ENCODE measurements around the gene EIF4E2.

The EIF4E2 gene

DNA sequence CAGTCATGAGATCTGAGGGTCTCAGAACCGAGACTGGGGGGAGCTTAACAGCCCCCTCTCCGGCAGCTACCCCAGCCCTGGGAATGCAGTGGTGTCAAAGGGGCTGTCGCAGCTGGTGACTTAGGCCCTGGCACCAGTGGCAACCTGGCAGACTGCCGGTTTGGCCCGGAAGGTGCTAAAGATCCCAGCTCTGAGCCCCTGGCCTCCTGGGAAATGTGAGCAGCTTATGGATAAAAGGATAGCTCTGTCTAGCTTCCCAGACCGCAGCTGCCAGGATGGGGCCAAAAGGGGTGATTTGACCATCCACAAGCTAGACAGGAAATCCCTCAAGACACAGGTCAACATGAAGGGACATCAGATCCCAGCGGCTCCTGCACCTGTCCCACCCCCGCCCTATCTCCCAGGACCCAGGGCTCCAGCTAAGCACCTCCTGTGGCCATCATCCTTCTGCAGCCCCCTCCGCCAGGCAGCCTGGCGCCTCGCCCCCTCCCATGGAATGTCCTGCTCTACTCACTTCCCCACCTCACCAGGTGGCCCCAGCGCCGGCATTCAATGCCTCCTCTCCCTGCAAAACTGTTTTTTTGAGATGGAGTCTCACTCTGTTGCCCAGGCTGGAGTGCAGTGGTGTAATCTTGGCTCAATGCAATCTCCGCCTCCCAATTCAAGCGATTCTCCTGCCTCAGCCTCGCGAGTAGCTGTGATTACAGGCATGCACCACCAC is 49.7 kb downstream of the EIF4E2 start:
- DNase-seq (ENCODE audit: low read depth) = no peak

DNA sequence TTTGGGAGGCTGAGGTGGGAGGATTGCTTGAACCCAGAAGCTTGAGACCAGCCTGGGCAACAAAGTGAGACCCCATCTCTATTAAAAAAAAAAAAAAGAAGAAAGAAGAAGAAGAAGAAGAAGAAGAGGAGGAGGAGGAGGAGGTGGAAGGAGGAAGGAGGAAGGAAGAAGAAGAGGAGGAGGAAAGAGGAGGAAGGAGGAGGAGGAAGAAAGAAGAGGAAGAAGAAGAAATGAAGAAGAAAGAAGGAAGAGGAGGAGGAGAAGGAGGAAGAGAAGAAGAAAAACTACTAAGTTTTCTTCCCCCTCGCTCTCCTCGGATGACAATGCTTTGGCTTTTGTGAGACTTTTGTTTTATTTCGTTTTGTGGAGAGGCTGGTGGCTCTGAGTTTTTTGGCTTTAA is 52.8 kb downstream of the EIF4E2 start:
- DNase-seq (ENCODE audit: low read depth) = no peak

DNA sequence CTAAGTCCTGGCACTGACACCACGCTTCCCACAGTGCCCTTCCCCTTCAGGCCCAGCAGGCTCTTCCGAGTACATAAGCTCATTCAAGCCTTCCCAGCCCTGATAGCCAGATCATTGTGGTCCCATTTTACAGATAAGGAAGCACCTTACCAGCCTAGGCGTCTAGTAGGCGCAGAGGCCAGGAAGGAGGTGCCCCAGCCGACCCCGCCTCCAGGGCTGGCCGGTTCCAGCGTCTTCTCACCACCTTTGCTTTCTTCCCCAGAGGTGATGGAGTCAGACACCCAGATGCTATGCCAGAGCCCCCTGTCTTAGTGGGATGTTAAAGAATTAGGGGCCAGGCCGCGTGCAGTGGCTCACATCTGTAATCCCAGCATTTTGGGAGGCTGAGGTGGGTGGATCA is 54.0 kb downstream of the EIF4E2 start:
- no peak for DNase-seq (ENCODE audit: low read depth)

DNA sequence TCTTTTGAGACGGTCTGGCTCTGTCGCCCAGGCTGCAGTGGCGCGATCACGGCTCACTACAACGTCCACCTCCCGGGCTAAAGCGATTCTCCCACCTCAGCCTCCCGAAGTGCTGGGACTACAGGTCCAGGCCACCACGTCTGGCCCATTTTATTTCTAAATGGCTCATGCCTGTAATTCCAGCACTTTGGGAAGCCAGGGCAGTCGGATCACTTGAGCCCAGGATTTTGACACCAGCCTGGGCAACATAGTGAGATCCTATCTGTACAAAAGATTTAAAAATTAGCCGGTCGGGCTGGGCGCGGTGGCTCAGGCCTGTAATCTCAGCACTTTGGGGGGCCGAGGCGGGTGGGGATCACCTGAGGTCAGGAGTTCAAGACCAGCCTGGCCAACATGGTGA is 56.5 kb downstream of the EIF4E2 start:
- DNase-seq (ENCODE audit: low read depth) = no peak

DNA sequence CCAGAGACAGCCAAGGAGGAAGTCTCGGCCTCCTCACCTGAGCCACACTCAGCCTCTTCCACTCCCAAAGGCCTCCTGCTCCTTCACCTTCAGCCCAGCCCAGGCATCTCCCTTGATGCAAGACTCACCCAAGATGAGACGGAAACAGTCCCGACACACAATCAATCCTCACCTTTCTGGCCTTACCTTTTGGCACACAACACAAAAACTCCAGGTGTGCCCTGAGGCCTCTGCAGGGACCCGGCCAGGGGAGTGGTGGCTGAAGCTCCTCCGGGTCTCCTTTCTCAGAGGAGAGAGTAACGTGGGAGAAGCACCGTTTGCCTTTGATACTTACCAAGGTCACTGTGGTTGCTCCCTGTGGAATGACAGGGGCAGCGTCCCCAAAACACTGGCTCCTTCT is 59.1 kb downstream of the EIF4E2 start:
- no peak for DNase-seq (ENCODE audit: low read depth)

DNA sequence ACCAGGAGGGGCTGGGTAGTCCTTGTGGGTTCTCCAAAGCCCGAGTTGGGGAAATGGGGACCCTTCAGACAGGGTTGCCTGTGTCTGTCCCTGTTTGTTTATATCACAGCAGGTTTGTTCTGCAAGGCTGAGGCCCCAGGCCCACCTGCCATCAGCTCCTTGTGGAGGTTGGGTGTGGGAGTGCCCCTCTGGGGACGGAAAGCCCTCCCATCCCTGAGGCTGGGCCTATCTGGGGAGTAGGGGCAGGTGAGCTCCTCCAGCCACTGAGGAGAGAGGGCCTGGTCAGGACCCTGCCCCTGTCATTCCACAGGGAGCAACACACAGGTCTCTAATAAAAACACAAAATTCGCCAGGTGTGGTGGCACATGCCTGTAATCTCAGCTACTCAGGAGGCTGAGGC is 59.6 kb downstream of the EIF4E2 start:
- DNase-seq (ENCODE audit: low read depth) = no peak

DNA sequence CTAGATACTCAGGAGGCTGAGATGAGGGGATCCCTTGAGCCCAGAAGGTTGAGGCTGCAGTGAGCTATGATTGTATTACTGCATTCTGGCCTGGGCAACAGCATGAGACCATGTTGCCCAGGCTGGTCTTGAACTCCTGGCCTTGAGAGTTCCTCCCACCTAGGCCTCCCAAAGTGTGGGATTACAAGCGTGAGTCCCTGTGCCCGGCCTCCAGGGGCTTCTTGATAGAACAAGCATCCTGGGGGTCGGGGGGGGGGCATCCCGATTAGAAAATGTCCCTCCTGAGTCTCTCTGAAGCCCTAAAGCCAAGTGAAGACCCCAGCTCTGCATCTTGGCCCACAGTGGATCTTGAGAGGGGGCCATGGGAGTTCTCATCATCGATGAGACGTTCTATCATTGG is 60.6 kb downstream of the EIF4E2 start:
- no peak for DNase-seq (ENCODE audit: low read depth)

DNA sequence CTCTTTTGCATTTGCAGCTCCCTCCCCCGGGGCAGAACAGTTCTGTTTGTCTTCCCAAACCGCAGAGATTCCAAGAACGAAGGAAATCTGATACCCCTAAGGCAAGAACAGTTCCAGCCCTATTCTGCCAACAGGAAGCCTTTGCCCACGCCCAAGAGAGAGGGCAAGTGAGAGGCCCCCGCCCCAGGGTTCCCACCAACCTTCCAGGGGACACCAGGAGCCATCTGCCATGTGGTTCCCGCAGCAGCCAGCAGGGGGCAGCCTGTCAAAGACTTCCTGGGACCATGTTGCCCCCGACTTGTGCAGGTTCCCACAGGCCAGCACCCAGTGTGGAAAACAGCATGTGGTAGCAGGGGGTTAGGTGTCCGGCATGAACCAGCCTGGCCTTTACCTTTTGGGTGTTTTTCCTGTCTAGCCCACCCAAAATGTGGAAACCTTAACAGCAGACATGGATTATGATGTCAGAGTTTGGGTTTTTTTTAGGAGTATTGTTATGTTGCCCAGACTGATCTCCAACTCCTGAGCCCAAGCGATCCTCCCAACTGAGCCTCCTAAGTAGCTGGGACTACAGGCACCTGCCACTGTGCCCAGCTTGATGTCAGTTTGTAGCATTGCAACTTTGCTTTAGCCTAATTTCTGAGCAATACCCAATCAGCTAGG is 61.2 kb downstream of the EIF4E2 start:
- DNase-seq (ENCODE audit: low read depth) = peak; percentile 55

DNA sequence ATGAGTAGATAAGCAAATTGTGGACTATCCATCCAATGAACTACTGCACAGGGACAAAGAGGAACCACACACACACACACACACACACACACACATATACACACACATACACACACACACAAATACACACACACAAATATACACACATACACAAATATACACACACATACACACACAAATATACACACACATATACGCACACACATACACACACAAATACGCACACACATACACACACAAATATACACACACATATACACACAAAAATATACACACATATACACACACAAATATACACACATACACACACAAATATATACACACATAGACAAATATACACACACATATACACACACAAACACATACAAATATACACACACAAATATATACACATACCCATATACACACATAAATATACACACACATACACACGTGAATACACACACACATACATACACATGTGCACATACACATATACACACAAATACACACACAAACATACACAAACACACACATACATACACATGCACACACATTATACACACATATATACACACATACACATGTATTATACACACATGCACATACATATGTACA is 63.1 kb downstream of the EIF4E2 start:
- no peak for DNase-seq (ENCODE audit: low read depth)

DNA sequence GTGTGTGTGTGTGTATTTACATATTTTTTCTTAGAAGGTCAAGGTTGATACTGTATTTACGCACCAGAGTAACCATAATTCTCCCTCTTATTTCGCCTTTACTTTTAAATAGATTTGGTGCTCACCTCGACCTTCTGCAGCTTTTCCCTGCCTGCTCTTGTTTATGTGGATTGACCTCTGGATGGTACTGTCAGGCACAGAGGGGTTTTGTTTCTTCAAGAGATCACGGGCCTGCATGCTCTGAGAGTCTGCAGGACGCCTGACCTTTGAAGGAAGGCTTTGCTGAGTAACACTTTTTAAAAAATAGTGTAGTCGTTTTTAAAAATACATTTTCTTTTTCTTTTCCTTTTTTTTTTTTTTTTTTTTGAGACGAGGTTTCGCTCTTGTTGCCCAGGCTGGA is 64.8 kb downstream of the EIF4E2 start:
- no peak for DNase-seq (ENCODE audit: low read depth)
